Astrocyte (in vitro differentiated cells and primary cell): Measurements from ENCODE around the gene LAYN. TPM values are rescaled to one million over a fixed set of nuclear protein-coding genes. Genes with fewer than 3 reads are reported as not detected.

ENCODE experiments used
- DNase-seq: peaks from one replicate; pipeline ENCODE4 v3.0.0-alpha.2; 2010; ENCODE audit warnings: low read depth
- FAIRE-seq: peaks from 2 replicates; lab custom pipeline; 2011; peaks lifted over from hg19 to GRCh38; lab: Jason Lieb, UNC
- H2AFZ ChIP-seq: 2 replicates; pipeline ENCODE4 v1.6.0; 2012; ENCODE audit warnings: low read depth, low read length, inconsistent platforms
- H3K27ac ChIP-seq: 2 replicates; pipeline ENCODE4 v1.5.1; 2011; ENCODE audit warnings: low read depth, low read length, inconsistent platforms
- H3K27me3 ChIP-seq: 2 replicates; pipeline ENCODE4 v1.6.0; 2011; ENCODE audit warnings: low read length, inconsistent platforms; ENCODE audit not compliant: insufficient read depth
- H3K36me3 ChIP-seq: 2 replicates; pipeline ENCODE4 v1.5.1; 2011; ENCODE audit warnings: low read length, inconsistent platforms; ENCODE audit not compliant: insufficient read depth
- H3K4me1 ChIP-seq: 2 replicates; pipeline ENCODE4 v1.5.1; 2011; ENCODE audit warnings: low read length, inconsistent platforms; ENCODE audit not compliant: insufficient read depth
- H3K4me2 ChIP-seq: 2 replicates; pipeline ENCODE4 v1.6.0; 2012; ENCODE audit warnings: low read length, inconsistent platforms
- H3K4me3 ChIP-seq: 2 replicates; pipeline ENCODE4 v1.5.1; 2011; ENCODE audit warnings: low read depth, mild to moderate bottlenecking, low read length, inconsistent platforms; ENCODE audit not compliant: insufficient read depth
- H3K79me2 ChIP-seq: 2 replicates; pipeline ENCODE4 v1.6.0; 2012; ENCODE audit warnings: mild to moderate bottlenecking, low read length, inconsistent platforms; ENCODE audit not compliant: insufficient read depth
- H3K9ac ChIP-seq: 2 replicates; pipeline ENCODE4 v1.6.0; 2012; ENCODE audit warnings: mild to moderate bottlenecking, low read length, inconsistent platforms
- H3K9me3 ChIP-seq: 2 replicates; pipeline ENCODE4 v1.5.1; 2012; ENCODE audit warnings: low read depth, mild to moderate bottlenecking, low read length, inconsistent platforms; ENCODE audit not compliant: insufficient read depth
- H4K20me1 ChIP-seq: 2 replicates; pipeline ENCODE4 v1.6.0; 2012; ENCODE audit warnings: low read length, inconsistent platforms; ENCODE audit not compliant: insufficient read depth
- H3K27ac Mint-ChIP-seq: one replicate; pipeline ENCODE4 v1.8.0; 2021; ENCODE audit warnings: mild to moderate bottlenecking, mixed read lengths; ENCODE audit not compliant: unreplicated experiment
- H3K27me3 Mint-ChIP-seq: one replicate; pipeline ENCODE4 v1.8.0; 2021; ENCODE audit warnings: low read depth, mixed read lengths; ENCODE audit not compliant: unreplicated experiment
- H3K36me3 Mint-ChIP-seq: one replicate; pipeline ENCODE4 v1.8.0; 2021; ENCODE audit warnings: low read depth, mixed read lengths; ENCODE audit not compliant: unreplicated experiment
- H3K4me1 Mint-ChIP-seq: one replicate; pipeline ENCODE4 v1.8.0; 2021; ENCODE audit warnings: low read depth, mixed read lengths; ENCODE audit not compliant: unreplicated experiment
- H3K4me3 Mint-ChIP-seq: one replicate; pipeline ENCODE4 v1.8.0; 2021; ENCODE audit warnings: mild to moderate bottlenecking, moderate library complexity, mixed read lengths; ENCODE audit not compliant: unreplicated experiment
- H3K9me3 Mint-ChIP-seq: one replicate; pipeline ENCODE4 v1.8.0; 2021; ENCODE audit warnings: mild to moderate bottlenecking, mixed read lengths; ENCODE audit not compliant: unreplicated experiment
- EZH2 ChIP-seq: IDR thresholded peaks from 2 replicates; pipeline ENCODE4 v1.6.1; 2012; ENCODE audit warnings: mild to moderate bottlenecking, low read length, inconsistent platforms; ENCODE audit not compliant: insufficient read depth
- total RNA-seq: library from RNA; stranded (reverse); gene quantifications from 2 replicates; pipeline ENCODE4 v1.2.1, GENCODE V29; 2021
- TF ChIP-seq, protein P1 (sequence below): IDR thresholded peaks from 2 replicates; pipeline ENCODE4 v1.5.1; 2011; ENCODE audit warnings: low read depth, mild to moderate bottlenecking, inconsistent platforms, low read length, moderate library complexity; ENCODE audit not compliant: insufficient read depth

Gene LAYN
- total RNA-seq, 1 donor from 2014 or later = 54.5 TPM

DNA sequence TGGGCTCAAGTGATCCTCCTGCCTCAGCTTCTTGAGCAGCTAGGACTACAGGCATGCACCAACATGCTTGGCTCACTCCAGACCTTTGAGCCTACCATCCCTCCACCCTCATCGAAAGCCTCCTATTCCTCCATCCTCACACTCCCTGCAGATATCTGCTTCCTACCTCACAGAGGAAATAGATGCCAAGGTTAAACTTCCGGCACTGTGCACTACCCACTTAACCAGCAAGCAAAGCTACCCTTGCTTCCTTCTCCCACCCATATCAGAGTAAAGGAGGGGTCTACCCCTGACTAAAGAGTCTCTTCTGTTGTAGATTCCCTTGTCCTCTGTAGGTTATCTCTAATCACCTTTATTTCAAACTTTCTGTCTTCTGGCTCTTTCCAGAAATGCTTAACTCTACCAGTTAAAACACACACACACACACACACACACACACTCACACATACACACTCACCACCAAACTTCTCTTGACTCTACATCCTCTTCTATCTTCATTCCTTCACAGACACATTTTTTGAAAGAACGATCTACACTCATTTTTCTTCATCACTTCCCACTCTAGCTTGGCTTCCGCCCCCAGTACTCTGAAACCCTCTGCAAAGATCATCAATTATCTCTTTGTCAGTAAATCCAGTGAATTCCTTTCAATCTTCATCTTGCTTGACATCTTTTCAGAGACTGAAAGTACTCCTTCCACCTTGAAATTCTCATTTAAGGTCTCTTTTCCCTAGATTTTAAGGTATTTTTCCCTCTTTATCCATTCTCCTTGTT is 50.9 kb downstream of the LAYN start:
- no peak overlapping the region for H2AFZ ChIP-seq
- no peaks in the 10 kb centered on the region for H4K20me1 ChIP-seq
- no peaks in the 10 kb centered on the region for H3K36me3 Mint-ChIP-seq
- no peaks in the 10 kb centered on the region for H3K9me3 ChIP-seq
- H3K27ac Mint-ChIP-seq = no peak overlapping the region
- H3K9me3 Mint-ChIP-seq = peaks cover 4% of the 10 kb centered on the region
- peaks cover 2% of the 10 kb centered on the region for H3K27me3 Mint-ChIP-seq
- no peak for FAIRE-seq
- no peak overlapping the region for H3K9ac ChIP-seq
- no peaks in the 10 kb centered on the region for H3K36me3 ChIP-seq
- no peak overlapping the region for H3K4me3 Mint-ChIP-seq
- H3K4me2 ChIP-seq = no peak overlapping the region
- H3K27me3 ChIP-seq = no peaks in the 10 kb centered on the region
- no peak for TF ChIP-seq EZH2
- TF ChIP-seq, protein P1, sequence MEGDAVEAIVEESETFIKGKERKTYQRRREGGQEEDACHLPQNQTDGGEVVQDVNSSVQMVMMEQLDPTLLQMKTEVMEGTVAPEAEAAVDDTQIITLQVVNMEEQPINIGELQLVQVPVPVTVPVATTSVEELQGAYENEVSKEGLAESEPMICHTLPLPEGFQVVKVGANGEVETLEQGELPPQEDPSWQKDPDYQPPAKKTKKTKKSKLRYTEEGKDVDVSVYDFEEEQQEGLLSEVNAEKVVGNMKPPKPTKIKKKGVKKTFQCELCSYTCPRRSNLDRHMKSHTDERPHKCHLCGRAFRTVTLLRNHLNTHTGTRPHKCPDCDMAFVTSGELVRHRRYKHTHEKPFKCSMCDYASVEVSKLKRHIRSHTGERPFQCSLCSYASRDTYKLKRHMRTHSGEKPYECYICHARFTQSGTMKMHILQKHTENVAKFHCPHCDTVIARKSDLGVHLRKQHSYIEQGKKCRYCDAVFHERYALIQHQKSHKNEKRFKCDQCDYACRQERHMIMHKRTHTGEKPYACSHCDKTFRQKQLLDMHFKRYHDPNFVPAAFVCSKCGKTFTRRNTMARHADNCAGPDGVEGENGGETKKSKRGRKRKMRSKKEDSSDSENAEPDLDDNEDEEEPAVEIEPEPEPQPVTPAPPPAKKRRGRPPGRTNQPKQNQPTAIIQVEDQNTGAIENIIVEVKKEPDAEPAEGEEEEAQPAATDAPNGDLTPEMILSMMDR = no peak
- H3K4me3 ChIP-seq = no peak overlapping the region
- DNase-seq = no peak
- H3K27ac ChIP-seq = no peak overlapping the region
- no peaks in the 10 kb centered on the region for H3K79me2 ChIP-seq
- no peaks in the 10 kb centered on the region for H3K4me1 Mint-ChIP-seq
- H3K4me1 ChIP-seq = no peaks in the 10 kb centered on the region

DNA sequence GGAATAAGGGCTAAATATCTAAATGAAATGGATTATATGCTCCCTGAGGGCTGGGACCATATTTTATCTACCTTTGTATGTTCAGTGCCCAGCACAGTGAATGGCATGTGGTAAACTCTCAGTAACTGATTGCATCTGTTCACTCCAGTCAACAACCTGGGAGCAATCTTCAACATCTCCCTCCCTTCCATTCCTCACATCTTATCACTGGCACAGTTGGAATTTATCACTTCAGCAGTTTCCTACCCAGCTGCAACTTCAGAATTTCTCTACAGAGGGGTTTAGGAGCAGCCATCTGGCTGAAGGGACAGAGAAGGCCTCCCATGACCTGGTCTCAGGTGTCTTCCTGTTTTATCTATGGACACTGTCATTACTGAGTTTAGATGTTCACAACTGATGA is 52.0 kb downstream of the LAYN start:
- no peak overlapping the region for H2AFZ ChIP-seq
- no peak for FAIRE-seq

More for the DNA sequence above, 52.0 kb downstream of the LAYN start:
- H3K27ac Mint-ChIP-seq = no peak overlapping the region
- DNase-seq = no peak
- no peaks in the 10 kb centered on the region for H3K79me2 ChIP-seq
- H3K27ac ChIP-seq = no peak overlapping the region
- TF ChIP-seq EZH2 = no peak
- TF ChIP-seq, protein P1 = no peak
- H3K27me3 ChIP-seq = no peaks in the 10 kb centered on the region
- no peaks in the 10 kb centered on the region for H3K36me3 ChIP-seq
- no peaks in the 10 kb centered on the region for H3K9me3 ChIP-seq
- no peaks in the 10 kb centered on the region for H3K4me1 ChIP-seq
- H3K4me2 ChIP-seq = no peak overlapping the region
- H3K9me3 Mint-ChIP-seq = peaks cover 4% of the 10 kb centered on the region
- H3K9ac ChIP-seq = no peak overlapping the region
- H3K36me3 Mint-ChIP-seq = no peaks in the 10 kb centered on the region
- H4K20me1 ChIP-seq = no peaks in the 10 kb centered on the region
- no peaks in the 10 kb centered on the region for H3K4me1 Mint-ChIP-seq
- H3K4me3 ChIP-seq = no peak overlapping the region
- H3K27me3 Mint-ChIP-seq = peaks cover 2% of the 10 kb centered on the region
- no peak overlapping the region for H3K4me3 Mint-ChIP-seq
